Measurements from ENCODE around the gene DYNLT4. TPM values are rescaled to one million over a fixed set of nuclear protein-coding genes. Genes with fewer than 3 reads are reported as not detected.
"Not testable (repeated sequence)": the region's sequence is repeated elsewhere in the genome, so short reads cannot be mapped to it uniquely, and the experiment has no call there.

The DYNLT4 gene
- total RNA-seq, 1 experiment from 2014 or later, result 10.4 TPM

DNA sequence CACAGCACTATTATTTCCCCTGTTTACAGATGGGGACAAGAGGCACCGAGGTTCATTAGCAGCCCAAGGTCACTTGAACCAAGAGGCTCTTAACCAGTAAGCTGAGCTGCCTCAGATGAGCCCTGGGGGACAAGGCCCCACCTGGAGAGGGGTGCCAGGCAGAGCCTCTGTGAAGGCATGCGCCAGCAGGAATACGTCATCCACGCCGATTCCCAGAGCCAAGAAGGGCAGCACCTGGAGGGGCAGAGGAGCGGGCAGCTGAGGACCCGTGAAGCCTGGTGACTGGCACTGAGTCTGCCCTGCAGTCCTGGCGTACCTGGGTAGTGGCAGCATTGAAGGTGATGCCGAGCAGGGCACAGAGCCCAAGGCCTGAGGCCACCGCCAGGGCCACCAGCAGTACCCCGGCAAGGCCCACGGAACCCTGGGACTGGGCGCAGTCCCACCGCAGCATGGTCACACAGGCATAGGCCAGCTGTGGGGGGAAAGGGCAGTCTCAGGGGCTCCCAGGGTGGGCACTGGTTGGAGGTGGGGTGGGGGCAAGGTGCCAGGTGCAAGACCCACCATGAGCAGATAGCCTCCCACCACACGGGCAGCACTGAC, 21.8 kb upstream of the DYNLT4 start:
- no peak for DNase-seq (ENCODE audit: low spot score)

DNA sequence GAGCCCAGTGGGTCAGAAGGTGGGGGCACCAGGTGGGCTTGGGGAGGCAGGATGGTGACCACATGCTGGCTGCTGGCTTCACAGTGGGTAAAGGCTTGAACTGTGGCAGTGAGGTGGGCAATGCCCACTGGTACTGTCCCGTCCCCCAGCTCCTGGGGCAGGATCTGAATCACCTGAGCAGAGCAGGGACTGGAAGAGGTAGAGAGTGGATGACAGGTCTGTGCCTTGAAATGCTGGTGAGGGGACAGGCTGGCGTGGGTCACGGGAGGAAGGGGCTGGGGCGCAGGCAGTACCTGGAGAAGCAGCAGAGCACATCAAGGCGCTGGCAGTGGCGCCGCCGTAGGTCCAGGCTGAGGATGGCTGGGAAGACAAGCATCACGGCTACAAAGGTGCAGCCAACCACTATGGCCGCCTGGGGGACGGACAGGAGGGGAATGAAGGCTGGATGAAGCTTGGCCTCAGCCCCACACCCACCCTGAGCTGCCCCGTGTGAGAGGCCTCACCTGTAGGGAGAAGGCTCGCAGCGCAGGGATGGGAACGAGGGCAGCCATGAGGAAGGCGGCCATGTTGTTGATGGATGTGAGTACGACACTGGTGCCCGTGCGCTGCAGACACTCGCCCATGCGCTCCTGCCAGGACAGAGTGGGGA, 21.0 kb upstream of the DYNLT4 start:
- DNase-seq (ENCODE audit: low spot score), result no peak

DNA sequence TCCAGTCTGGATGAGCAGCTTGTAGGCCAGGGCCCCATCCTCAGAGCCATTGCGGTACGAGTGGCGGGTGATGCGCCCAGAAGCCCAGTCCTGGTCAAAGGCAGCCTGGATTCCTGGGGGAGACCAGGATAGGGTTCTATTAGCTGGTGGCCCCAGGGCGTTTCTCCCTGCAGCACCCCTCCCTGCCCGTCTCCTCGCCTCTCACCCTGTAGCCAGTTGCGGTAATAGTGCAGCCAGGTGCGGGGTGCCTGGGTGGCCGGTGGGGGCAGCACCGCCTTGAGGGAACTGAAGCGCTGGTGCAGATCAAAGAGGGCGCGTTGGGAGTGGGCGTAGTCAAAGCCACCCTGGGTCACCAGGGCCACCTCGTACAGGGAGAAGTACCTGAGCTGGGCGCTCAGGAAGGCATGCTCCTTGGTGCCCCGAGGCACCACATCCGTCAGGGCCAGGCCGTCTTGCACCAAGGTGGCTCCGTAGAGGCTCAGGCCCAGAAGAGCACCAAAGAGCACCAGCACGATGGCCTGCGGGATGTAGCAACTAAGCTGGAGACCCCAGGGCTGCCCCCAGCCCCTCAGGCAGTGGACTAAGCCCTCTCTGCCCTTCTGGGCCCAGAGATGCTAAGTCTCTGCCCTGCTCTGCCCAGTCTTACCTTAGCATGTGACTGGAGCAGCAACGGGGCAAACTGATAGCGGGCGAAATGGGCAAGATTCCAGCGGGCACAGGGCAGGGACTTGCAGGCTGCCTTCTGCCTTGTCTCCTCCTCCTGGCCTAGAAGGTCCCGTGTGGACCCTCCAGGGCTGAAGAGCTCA, 20.2 kb upstream of the DYNLT4 start:
- DNase-seq (ENCODE audit: low spot score), result peak; percentile 30

DNA sequence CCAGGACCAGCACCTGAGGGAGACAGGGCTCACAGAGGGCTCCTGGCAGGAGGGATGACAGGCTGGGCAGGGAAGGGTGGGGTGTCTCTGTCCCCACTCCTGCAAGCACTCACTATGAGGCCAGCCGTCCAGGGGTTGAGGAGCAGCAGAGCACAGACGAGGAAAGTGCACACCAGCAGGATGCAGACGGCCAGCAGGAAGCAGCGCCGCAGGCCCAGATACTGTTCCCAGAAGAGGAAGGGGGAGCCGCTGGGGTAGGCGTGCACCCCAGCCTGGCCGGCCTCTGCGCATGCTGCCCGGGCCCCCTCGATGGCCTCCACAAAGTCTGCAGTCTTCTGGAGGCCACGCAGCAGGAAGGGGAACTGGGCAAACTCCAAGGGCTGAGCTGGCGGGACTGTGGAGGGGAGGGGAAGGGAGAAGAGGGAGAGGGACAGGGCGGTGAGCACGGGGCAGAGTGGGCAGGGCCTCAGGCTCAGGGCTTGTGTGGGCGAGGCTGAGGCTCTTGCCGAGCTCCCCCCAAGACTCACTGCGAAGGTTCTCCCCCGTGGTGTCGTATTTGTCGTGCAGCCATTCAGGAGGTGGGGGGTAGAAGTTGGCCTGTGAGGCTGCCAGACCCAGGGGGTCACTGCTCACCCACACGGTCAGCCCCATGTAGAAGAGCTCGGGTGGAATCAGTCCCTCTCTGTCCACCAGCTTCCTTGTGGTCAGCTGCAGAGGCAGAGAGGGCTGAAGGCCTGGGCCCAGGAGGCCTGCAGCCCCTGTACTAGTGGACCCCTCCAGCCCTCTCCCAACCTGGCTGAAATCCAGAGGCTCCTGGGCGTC, 19.4 kb upstream of the DYNLT4 start:
- peak; percentile 30 for DNase-seq (ENCODE audit: low spot score)

DNA sequence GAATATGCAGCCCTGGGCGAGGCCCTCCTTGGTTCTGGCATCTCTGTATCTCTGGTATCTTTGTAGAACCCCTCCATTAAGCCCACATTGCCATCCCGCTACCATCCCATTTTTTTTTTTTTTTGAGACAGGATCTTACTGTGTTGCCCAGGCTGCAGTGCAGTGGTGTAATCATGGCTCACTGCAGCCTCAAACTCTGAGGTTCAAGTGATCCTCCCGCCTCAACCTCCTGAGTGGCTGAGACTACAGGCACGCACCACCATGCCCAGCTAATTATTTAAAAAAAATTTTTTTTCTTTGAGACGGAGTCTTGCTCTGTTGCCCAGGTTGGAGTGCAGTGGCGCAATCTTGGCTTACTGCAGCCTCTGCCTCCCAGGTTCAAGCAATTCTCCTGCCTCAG, 17.2 kb upstream of the DYNLT4 start:
- DNase-seq (ENCODE audit: low spot score), result not testable (repeated sequence)

DNA sequence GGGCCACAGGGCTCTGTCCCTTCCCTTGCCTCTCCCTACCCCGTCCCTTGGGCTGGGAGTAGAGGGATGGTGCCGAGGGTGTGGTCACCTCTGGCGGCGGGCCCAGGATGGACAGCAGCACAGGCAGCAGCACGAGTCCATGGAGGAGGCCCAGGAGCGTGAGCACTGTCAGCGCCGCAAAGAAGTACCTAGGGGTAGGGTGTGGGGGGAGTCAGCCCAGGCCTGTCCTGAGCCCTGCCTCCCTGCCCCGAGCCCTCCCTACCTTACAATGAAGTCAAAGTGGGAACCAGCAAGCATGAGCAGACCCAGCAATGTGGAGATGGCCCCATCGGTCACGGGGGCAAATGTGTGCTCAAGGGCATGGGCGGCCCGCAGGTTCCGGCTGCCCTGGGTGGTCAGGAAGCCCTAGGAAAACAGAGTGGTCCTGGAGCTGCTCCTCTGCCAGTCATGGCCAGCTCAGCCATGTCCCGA, 15.9 kb upstream of the DYNLT4 start:
- no peak for DNase-seq (ENCODE audit: low spot score)

DNA sequence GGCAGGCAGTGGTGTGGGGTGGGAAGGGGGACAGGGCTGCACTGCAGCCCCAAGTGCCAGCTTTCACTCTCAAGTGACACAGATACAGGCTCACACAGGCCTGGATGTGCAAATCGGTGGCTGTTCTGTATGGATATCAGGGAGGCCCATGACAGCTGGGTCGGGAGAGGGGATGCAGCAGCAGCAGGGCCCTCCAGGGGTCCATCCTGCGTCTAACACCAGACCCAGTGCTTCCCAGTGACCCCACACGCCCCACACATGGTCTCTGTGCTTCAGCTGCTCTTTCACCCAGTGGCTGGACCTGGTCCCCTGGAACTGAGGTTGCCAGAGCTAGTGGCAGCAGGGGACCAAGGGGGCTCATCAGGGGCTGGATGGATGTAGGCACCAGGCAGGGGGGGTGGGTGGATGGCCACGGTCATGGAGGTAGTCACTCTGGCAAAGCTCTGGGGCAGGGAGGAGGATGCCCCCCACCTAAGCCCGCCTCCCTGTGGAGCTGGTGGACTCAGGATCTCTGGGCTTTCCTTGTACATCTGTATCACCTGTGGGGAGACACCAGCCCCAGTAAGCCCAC, 15.1 kb upstream of the DYNLT4 start:
- DNase-seq (ENCODE audit: low spot score), result no peak

DNA sequence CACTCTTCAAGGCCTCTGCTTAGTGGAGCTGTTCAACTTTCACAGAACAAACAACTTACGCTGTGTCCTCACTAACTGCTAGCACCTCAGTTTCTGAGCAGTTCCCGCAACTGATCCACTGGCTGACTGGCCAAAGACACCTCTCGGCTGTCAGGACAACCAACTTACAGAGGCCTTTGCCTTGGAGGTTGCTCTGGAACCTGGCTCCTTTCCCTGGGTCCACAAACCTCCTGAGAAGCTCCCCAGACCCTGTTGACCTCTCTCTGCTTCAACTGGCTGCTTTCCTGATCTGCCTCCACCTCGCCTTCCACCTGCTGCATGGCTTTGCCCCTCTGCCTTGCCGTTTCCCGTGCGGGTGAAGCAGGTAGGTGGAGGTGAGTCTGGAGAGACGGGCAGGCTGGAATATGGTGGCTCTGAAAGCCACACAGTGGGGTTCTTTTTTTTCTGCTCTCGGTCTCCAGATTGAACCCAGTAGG, 14.1 kb upstream of the DYNLT4 start:
- DNase-seq (ENCODE audit: low spot score), result no peak

DNA sequence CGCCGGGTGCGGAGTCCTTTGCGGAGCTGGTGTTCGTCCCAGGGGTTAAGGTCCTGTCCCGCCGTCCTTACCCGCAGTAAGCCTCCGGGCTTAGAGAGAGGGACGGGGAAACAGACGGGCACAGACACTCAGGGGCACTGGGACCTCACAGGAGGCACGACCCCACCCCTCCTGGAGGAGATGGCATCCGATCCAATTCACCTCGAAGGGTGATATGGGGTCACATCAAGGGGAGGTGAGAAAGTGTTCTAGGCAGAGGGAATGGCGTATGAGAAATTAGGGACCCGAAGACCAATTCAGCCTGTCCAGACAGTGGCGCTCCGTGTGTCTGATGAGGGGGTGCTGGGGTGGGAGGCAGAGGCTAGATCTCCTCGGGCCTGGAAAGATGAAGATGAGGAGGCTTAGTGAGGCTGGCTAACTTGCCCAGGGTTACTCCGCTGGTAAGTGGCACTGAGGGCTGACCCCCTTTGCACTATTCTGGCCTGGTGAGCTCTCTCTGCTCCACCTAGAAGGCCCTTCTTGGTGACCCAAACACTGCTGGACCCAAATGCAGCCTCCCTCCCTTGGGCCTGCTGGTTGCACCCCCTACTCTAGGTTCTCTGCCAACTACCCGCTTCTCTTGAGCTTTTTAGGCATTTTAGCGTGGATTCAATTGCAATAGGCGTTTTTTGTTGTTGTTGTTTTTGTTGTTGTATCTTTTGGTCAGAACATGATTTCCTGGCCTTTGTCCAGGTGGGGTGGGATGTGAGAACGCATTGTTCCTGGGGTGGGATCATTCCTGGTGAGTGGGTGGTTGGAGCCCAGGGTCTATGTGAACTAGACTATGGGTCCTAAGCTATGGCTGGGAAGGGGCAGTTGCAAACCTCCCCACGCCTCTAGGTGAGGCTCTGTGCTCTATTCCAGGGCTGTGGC, 13.4 kb upstream of the DYNLT4 start:
- no peak for DNase-seq (ENCODE audit: low spot score)

DNA sequence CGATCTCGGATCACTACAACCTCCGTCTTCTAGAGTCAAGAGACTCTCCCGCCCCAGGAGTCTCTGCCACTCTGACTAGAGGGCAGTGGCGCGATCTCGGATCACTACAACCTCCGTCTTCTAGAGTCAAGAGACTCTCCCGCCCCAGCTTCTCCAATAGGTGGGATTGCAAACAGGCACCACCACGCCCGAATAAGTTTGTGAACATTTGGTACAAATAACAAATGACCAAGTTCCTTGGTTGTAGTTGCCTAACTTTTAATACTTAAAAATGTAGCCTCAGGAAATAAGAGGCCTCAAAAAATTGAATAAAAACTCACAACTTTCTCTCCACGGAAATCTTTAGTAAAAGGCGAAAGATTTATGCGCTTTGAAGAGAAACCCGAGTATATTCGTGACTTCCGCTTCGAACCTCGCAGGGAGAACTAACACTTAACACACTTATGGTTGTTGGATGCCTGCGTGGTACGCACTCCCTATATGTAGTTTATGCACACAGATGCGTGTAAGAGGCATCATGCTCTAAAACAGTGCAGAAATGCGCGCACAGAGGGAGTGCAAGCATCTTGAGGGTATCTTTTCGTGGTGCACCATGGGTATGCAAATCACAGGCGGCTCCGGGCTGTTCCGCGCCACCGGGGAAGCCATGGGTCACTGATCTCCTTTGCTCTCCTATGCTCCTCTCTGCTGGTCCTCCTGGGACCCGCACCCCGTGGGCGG, 12.6 kb upstream of the DYNLT4 start:
- DNase-seq (ENCODE audit: low spot score), result peak; percentile 93

DNA sequence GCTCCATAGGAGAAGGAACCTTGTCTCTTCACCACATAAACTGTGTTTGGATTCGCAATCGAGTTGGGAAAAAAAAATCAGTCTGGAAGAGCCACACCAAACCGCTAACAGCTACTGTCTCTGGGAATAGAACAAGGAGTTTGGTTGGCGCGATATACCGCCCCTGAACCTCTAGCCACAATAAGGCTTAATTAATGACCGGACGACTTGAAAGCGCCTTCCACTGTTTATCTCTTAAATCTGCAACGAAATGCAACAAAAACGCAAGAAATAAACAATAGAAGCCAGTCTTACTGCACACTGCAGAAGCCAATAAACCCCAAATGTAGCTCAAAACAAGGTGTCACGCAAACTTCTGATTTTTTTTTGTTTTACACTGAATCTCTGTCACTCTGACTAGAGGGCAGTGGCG, 12.1 kb upstream of the DYNLT4 start:
- no peak for DNase-seq (ENCODE audit: low spot score)

DNA sequence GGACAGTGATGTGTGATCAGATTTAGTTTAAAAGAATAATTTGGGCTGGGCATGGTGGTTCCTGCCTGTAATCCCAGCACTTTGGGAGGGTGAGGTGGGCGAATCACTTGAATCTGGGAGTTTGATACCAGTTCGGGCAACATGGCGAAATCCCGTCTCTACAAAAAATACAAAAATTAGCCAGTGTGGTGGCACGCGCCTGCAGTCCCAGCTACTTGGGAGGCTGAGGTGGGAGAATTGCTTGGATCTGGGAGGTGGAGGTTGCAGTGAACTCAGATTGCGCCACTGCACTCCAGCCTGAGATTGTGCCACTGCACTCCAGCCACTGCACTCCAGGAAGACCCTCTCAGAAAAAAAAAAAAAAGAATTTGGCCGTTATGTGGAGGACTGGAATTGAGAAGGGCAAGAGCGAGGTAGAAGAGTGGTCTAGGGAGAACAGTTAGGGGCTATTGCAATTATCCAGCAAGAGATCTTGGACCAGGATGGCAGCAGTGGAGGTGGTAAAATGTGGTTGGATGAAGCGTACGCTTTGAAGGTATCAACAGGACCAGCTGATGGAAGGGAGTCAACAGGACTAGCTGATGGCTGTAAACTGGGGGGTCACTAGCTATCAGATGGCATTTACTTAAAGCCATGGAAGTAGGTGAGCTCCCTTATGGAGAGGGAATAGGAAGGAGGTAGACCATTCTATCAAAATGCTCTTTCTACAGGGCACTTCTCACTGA, 10.8 kb upstream of the DYNLT4 start:
- DNase-seq (ENCODE audit: low spot score), result no peak

DNA sequence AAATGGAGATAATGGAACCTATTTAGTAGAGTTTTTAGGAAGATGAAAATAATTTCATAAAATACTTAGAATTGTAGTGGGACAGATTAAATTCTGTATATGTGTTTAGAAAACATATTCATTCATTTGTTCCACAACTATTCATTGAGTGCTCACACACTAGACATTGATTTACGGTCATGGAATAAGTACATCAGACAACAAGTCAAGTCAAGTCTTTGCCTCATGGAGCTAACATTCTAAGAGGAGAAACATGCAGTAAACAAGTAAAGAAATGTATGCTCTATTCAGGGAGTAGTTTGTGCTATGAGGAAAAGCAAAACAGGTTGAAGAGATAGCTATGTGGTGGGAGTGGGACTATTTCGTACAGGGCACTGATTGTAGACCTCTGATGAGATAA, 10.2 kb upstream of the DYNLT4 start:
- DNase-seq (ENCODE audit: low spot score), result no peak

DNA sequence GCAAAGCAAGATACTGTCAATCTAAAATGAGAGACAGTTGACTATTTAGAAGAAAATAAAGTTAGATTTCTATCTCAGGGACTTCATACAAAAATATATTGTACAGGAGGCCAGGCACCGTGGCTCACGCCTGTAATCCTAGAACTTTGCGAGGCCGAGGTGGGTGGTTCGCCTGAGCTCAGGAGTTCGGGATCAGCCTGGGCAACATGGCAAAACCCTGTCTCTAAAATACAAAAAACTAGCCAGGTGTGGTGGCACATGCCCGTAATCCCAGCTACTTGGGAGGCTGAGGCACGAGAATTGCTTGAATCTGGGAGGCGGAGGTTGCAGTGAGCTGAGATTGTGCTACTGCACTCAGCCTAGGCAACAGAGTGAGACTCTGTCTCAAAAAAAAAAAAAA, 8.8 kb upstream of the DYNLT4 start:
- DNase-seq (ENCODE audit: low spot score), result not testable (repeated sequence)

DNA sequence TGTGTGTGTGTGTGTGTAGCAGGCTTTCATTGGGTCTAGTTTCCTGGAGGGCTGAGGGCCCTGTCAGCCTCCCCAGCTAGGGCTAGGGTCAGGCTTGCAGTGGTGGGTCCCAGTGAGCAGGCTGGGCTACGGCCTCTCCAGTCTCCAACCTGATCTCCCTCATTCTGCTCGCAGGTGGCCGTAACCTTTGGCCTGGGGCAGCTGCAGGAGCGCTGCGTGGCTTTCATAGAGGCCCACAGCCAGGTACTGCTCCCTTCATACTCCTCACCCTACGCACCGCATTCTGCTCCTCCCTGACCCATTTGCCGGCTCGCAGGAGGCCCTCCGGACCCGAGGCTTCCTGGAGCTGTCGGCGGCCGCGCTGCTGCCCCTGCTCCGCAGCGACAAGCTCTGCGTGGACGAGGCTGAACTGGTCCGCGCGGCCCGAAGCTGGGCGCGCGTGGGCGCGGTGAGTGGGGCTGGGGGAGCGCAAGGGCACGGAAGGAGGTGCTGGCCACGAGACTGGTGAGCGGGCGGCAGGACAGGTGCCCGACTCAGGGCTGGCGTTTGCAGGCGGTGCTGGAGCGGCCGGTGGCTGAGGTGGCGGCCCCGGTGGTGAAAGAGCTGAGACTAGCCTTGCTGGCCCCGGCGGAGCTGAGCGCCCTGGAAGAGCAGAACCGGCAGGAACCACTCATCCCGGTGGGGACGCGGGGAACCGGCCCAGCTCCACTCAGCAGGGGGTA, 5.8 kb upstream of the DYNLT4 start:
- DNase-seq (ENCODE audit: low spot score), result no peak

DNA sequence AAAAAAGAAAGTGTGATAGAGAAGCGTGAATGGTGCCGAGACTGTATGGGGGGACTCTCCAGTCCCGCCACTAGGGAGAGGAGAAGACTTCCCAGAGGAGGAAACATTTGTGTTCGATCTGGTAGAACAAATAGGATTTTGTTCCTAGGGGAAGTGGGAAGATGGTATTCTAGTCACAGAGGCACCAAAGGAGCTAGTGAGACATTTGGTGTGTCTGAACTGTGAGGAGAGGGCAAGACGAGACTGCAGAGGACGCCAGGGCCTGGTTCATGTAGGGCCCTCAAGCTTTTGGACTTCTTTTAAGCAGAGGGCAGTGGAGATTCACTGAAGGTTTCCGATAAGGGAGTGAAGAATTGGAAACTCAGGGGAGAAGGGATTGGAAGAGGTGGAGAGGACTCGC, 4.1 kb upstream of the DYNLT4 start:
- no peak for DNase-seq (ENCODE audit: low spot score)

DNA sequence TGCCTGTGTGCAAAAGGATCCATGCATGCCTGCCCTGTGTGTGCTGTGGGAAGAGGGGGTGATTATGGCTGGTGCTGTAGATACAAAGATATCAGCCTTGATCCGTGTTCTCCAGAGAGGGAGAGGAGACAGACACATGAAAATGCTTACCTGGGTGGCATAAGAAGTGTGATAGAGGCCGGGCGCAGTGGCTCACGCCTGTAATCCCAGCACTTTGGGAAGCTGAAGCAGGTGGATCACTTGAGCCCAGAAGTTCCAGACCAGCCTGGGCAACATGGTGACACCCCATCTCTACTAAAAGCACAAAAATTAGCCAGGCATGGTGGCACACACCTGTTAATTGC, 3.6 kb upstream of the DYNLT4 start:
- not testable (repeated sequence) for DNase-seq (ENCODE audit: low spot score)

DNA sequence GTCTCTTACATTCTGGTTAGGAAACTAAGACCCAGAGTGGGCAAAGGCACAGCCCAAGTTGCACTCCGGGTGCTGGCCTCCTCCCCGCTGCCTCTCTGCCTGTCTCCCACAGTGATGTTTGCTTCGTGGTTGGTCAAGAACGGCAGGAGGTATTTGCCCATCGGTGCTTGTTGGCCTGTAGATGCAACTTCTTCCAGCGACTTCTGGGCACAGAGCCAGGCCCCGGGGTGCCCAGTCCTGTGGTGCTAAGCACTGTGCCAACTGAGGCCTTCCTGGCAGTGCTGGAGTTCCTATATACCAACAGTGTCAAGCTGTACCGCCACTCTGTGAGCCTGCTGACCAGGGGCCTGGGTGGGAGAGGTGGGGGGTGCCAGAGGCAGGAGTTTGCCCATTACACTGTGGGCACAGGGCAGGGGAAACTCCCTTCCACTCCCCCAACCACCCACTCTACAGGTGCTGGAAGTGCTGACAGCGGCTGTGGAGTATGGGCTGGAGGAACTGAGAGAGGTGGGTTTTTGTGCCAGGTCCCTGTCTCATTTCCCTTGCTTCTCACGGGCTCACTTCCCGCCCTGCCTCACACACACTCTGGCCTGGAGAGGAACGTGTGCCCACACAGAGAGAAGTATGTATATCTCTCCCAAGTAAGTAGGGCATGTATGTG, 3.1 kb upstream of the DYNLT4 start:
- DNase-seq (ENCODE audit: low spot score), result peak; percentile 25
